Vagina (tissue), 2 donors: ENCODE data around the gene TMEM74B. TPM values are rescaled to one million over a fixed set of nuclear protein-coding genes. Genes with fewer than 3 reads are reported as not detected.
A peak's percentile ranks its signal among the peaks of the same experiment; 100 is the strongest.

Experiments
- DNase-seq, 2 donors: peaks; one replicate each; pipeline ENCODE4 v3.0.0-alpha.2; 2017; ENCODE audit errors: extremely low spot score in 2 of 2
- H3K27ac ChIP-seq: fragments of 200-600 bp; sonication (generic); one replicate; pipeline ENCODE4 v1.5.1; 2019
- H3K27me3 ChIP-seq: fragments of 200-600 bp; sonication (generic); one replicate; pipeline ENCODE4 v1.5.1; 2019
- H3K36me3 ChIP-seq, 2 donors: fragments of 200-600 bp; sonication (generic); one replicate each; pipeline ENCODE4 v1.5.1; 2017 to 2019
- H3K4me1 ChIP-seq: fragments of 200-600 bp; sonication (generic); one replicate; pipeline ENCODE4 v1.5.1; 2019
- H3K4me3 ChIP-seq, 2 donors: fragments of 200-600 bp; sonication (generic); 1 replicate in 1 of 2; 2 replicates in 1 of 2; pipeline ENCODE4 v1.5.1; 2016 to 2019
- H3K9me3 ChIP-seq: fragments of 200-600 bp; sonication (generic); one replicate; pipeline ENCODE4 v1.5.1; 2019
- CTCF ChIP-seq, 3 experiments: fragments of 450-650 bp in 2 of 3; fragments of 200-600 bp in 1 of 3; sonication (generic) in 1 of 3; IDR thresholded peaks; one replicate each; pipeline ENCODE4 v1.5.1; 2017 to 2019; ENCODE audit warnings: antibody characterized with exemption in 3 of 3, mild to moderate bottlenecking in 2 of 3, moderate library complexity in 2 of 3
- POLR2A ChIP-seq, 2 donors: fragments of 450-650 bp; IDR thresholded peaks; one replicate each; pipeline ENCODE4 v1.6.1; 2017; ENCODE audit warnings: antibody characterized with exemption in 2 of 2, mild to moderate bottlenecking in 2 of 2, moderate library complexity in 2 of 2
- POLR2AphosphoS5 ChIP-seq, 2 donors: sonication (generic); formaldehyde crosslinking; IDR thresholded peaks; one replicate each; pipeline ENCODE4 v1.9.0; 2017; ENCODE audit warnings: antibody characterized with exemption in 2 of 2, mild to moderate bottlenecking in 2 of 2, low read depth in 1 of 2; ENCODE audit not compliant: insufficient read depth in 1 of 2
- intact Hi-C: fragments of 100-400 bp; cut with DNase I; formaldehyde crosslinking; loops from one replicate; pipeline ENCODE4 v1.15.1; 2023
- total RNA-seq: library from RNA; depleted of rRNA; stranded (reverse); fragments of >200 nt; gene quantifications from one replicate; pipeline ENCODE4 v1.2.3, GENCODE V29; 2016

Gene TMEM74B
- total RNA-seq, 1 donor from 2014 or later: 4.2 TPM

- no peaks in the 10 kb centered on the region for H3K9me3 ChIP-seq
- DNase-seq: peak; percentile 60 to 72
- no peaks in the 10 kb centered on the region for H3K4me1 ChIP-seq
- no peak overlapping the region for H3K4me3 ChIP-seq
- H3K36me3 ChIP-seq: no peaks in the 10 kb centered on the region
- no peak overlapping the region for H3K27ac ChIP-seq
- intact Hi-C loops: loop anchor here (10.0 kb wide), 1 partner anchor 392 kb away; no protein-coding TSS in a partner anchor
- TF ChIP-seq POLR2A (IDR thresholded peaks at IDR 0.05) (no peak), CTCF (IDR thresholded peaks at IDR 0.05) (no peak), POLR2AphosphoS5 (IDR thresholded peaks at IDR 0.05; ENCODE audit: insufficient read depth in 1 of 2, low read depth in 1 of 2) (no peak)
- H3K27me3 ChIP-seq: no peaks in the 10 kb centered on the region
Measured at GRCh38 chr20:1206366-1207148, 21.8 kb upstream of the TMEM74B start.

GRCh38 chr20:1205802-1206201, 21.0 kb upstream of the TMEM74B start:
- Histone ChIP-seq H3K9me3 (no peaks in the 10 kb centered on the region), H3K4me1 (no peaks in the 10 kb centered on the region), H3K27ac (no peak overlapping the region), H3K27me3 (no peaks in the 10 kb centered on the region), H3K4me3 (no peak overlapping the region), H3K36me3 (no peaks in the 10 kb centered on the region)
- DNase-seq: peak; percentile 12 to 25
- intact Hi-C loops: loop anchor here (10.0 kb wide), 1 partner anchor 391 kb away; no protein-coding TSS in a partner anchor
- TF ChIP-seq POLR2A (IDR thresholded peaks at IDR 0.05) (no peak), CTCF (IDR thresholded peaks at IDR 0.05) (no peak), POLR2AphosphoS5 (IDR thresholded peaks at IDR 0.05; ENCODE audit: insufficient read depth in 1 of 2, low read depth in 1 of 2) (no peak)

GRCh38 chr20:1204576-1204975, 19.8 kb upstream of the TMEM74B start:
- H3K27ac ChIP-seq: no peak overlapping the region

GRCh38 chr20:1204113-1204512, 19.3 kb upstream of the TMEM74B start:
- Histone ChIP-seq H3K4me1 (no peaks in the 10 kb centered on the region), H3K27me3 (no peaks in the 10 kb centered on the region), H3K4me3 (no peak overlapping the region), H3K27ac (no peak overlapping the region), H3K9me3 (no peaks in the 10 kb centered on the region), H3K36me3 (no peaks in the 10 kb centered on the region)
- intact Hi-C loops: loop anchor here (10.0 kb wide), 1 partner anchor 389 kb away; no protein-coding TSS in a partner anchor
- no peak for DNase-seq
- TF ChIP-seq POLR2AphosphoS5 (IDR thresholded peaks at IDR 0.05; ENCODE audit: insufficient read depth in 1 of 2, low read depth in 1 of 2): no peak
- no peak for TF ChIP-seq CTCF (IDR thresholded peaks at IDR 0.05)
- TF ChIP-seq POLR2A (IDR thresholded peaks at IDR 0.05): no peak

More at GRCh38 chr20:1204576-1204975, 19.8 kb upstream of the TMEM74B start:
- DNase-seq: no peak
- H3K27me3 ChIP-seq: no peaks in the 10 kb centered on the region
- TF ChIP-seq CTCF (IDR thresholded peaks at IDR 0.05) (no peak), POLR2AphosphoS5 (IDR thresholded peaks at IDR 0.05; ENCODE audit: insufficient read depth in 1 of 2, low read depth in 1 of 2) (no peak), POLR2A (IDR thresholded peaks at IDR 0.05) (no peak)
- no peak overlapping the region for H3K4me3 ChIP-seq
- no peaks in the 10 kb centered on the region for H3K9me3 ChIP-seq
- no peaks in the 10 kb centered on the region for H3K4me1 ChIP-seq
- intact Hi-C loops: loop anchor here (10.0 kb wide), 1 partner anchor 390 kb away; no protein-coding TSS in a partner anchor
- H3K36me3 ChIP-seq: no peaks in the 10 kb centered on the region

- Histone ChIP-seq H3K36me3 (no peaks in the 10 kb centered on the region), H3K4me1 (no peaks in the 10 kb centered on the region), H3K4me3 (no peak overlapping the region), H3K27ac (no peak overlapping the region), H3K9me3 (no peaks in the 10 kb centered on the region), H3K27me3 (no peaks in the 10 kb centered on the region)
- no peak for DNase-seq
- intact Hi-C loops: loop anchor here (10.0 kb wide), 1 partner anchor 389 kb away; no protein-coding TSS in a partner anchor
- TF ChIP-seq CTCF (IDR thresholded peaks at IDR 0.05): no peak
- TF ChIP-seq POLR2A (IDR thresholded peaks at IDR 0.05): no peak
- TF ChIP-seq POLR2AphosphoS5 (IDR thresholded peaks at IDR 0.05; ENCODE audit: insufficient read depth in 1 of 2, low read depth in 1 of 2): no peak
Measured at GRCh38 chr20:1203630-1204029, 18.8 kb upstream of the TMEM74B start.
